Natural killer cell treated with Interleukin-12 subunit alpha and Interleukin-12 subunit beta and Interleukin-15 and Interleukin-18, amount 100 ng/mL, for 72 hours (primary cell): ENCODE data around the gene PPARGC1A. TPM values are rescaled to one million over a fixed set of nuclear protein-coding genes. Genes with fewer than 3 reads are reported as not detected.

Experiments
- ATAC-seq, 2 donors: fragments of 150-1000 bp; cut with Tn5 transposase in 1 of 2; sonication (Bioruptor Pico), chemical (Tn5 transposase) in 1 of 2; 2 replicates each; pipeline ENCODE4 v1.10.0; 2021
- DNase-seq: peaks from one replicate; pipeline ENCODE4 v3.0.0; 2022; ENCODE audit warnings: low spot score
- H3K27ac Mint-ChIP-seq, 2 donors: 1 replicate in 1 of 2; 2 replicates in 1 of 2; pipeline ENCODE4 v1.8.0; 2022; ENCODE audit warnings: mixed read lengths in 2 of 2, mild to moderate bottlenecking in 1 of 2, moderate library complexity in 1 of 2
- H3K27me3 Mint-ChIP-seq, 2 donors: 1 replicate in 1 of 2; 2 replicates in 1 of 2; pipeline ENCODE4 v1.8.0; 2022; ENCODE audit warnings: mixed read lengths in 2 of 2
- H3K36me3 Mint-ChIP-seq: one replicate; pipeline ENCODE4 v1.8.0; 2022; ENCODE audit warnings: mixed read lengths
- H3K4me1 Mint-ChIP-seq, 2 donors: 1 replicate in 1 of 2; 2 replicates in 1 of 2; pipeline ENCODE4 v1.8.0; 2022; ENCODE audit warnings: low read depth in 2 of 2, mixed read lengths in 2 of 2, mild to moderate bottlenecking in 1 of 2
- H3K4me3 Mint-ChIP-seq: one replicate; pipeline ENCODE4 v1.8.0; 2022; ENCODE audit warnings: mixed read lengths
- H3K9me3 Mint-ChIP-seq: 2 replicates; pipeline ENCODE4 v1.8.0; 2022; ENCODE audit warnings: mixed read lengths
- total RNA-seq, 2 donors: library from RNA; stranded (reverse); gene quantifications; one replicate each; pipeline ENCODE4 v1.2.3, GENCODE V29; 2022

PPARGC1A gene
- total RNA-seq, 2 donors from 2014 or later = not detected

DNA sequence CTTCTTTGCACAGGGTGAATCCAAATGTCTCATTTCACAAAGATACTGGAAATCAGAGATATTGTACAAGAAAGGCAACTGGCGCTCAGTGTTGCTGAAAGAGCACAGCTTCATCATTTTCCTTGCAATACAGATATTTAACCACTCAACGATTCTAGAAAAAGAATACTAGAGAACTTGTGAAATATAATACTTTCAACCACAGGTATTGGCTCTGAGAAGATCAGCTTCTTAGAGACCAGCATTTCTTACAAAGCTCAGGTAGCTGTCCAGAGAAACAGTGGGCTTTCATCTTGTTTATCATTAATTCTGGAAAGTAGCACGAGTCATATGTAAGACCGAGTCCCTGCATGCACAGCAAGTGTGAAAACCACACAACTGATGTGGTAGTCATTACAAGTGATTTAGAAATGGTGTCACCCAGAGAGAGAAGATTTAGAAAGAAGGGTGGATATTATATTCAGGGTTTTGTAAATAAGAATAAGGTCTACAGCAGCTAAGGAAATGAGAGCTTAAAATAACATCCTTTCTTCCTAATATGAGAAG lies 7.8 kb upstream of the PPARGC1A start:
- Mint-ChIP-seq H3K27me3 (no peaks in the 10 kb centered on the region), H3K27ac (no peak overlapping the region), H3K36me3 (no peaks in the 10 kb centered on the region), H3K4me3 (no peak overlapping the region), H3K4me1 (no peaks in the 10 kb centered on the region), H3K9me3 (peaks cover 6% of the 10 kb centered on the region)
- ATAC-seq (no peak), DNase-seq (no peak)

DNA sequence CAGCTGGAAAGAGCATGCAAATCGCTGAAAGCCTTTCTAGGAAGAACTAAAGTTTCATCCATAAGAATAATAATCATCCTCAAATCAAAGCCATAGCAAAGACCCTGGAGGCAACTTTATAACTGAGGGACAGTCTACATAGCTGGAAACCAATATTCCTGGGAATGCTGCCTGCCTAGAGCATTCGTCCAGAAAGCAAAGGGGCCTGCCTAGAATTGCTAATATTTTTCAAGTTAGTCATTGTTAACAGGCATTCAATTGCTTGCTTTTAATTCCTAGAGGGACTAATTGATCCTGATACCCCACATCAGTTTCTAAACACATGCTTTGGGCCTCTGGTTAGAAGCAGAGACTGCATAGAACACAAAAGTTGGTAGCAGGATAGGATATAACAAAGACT lies 4.2 kb upstream of the PPARGC1A start:
- Mint-ChIP-seq H3K4me3 (no peak overlapping the region), H3K36me3 (no peaks in the 10 kb centered on the region), H3K27me3 (peaks cover 0 to 2% of the 10 kb centered on the region in 2 donors), H3K9me3 (peaks cover 8% of the 10 kb centered on the region), H3K4me1 (no peaks in the 10 kb centered on the region), H3K27ac (no peak overlapping the region)
- ATAC-seq (no peak), DNase-seq (no peak)

DNA sequence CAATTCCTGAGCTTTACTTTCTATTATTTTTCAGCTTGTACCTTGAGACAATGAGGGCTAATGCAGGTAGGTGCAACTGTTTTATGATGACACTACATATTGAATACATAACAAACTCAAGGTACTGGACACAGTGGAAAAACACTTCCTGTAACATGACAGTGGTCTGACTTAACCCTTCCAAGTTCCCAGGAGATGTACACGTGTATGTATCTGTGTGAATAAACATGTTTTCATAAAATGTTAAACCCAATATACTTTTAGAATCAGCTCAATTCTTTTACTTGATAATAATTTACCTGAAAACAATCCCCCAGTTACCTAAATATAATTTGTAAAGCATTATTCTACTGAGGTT lies 1.2 kb upstream of the PPARGC1A start:
- Mint-ChIP-seq H3K27ac (no peak overlapping the region), H3K4me1 (no peaks in the 10 kb centered on the region), H3K9me3 (peaks cover 5% of the 10 kb centered on the region), H3K27me3 (peaks cover 0 to 2% of the 10 kb centered on the region in 2 donors), H3K36me3 (no peaks in the 10 kb centered on the region), H3K4me3 (no peak overlapping the region)
- ATAC-seq (no peak), DNase-seq (no peak)

DNA sequence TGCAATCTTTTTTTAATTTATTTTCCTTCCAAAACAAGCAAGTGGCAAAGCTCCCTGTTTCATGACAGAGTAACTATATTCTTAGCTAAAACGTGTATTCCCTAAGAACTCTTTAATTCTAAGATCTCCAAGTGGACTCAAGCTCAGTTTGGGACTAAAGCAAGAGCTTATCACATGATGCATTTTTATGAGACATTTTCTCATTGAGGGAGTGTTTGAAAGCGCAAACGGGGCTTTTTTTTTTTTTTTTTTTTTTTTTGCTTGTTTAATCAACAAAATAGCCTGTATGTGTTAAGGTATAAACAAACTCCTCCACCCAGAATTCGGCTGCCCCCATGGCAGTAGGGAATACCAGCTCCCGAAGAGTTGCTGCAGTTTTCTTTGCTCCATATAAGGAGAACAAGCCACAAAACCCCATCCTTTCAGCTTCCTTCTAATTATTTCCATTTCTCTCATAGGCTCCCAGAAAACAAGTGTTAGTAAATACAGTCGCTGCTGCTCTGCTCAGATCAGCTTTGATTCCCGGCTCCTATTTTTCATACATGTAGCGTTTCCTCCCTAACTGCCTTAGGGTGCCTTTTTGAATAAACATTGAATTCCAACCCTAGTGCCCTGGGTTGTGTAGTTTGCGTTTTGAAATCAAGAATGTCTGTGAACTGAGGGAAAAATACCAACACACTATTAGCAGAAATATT lies 669 bp upstream of the PPARGC1A start:
- Mint-ChIP-seq H3K4me1 (no peaks in the 10 kb centered on the region), H3K9me3 (peaks cover 5% of the 10 kb centered on the region), H3K4me3 (no peak overlapping the region), H3K27ac (no peak overlapping the region), H3K36me3 (no peaks in the 10 kb centered on the region), H3K27me3 (peaks cover 0 to 2% of the 10 kb centered on the region in 2 donors)
- ATAC-seq (no peak), DNase-seq (no peak)

DNA sequence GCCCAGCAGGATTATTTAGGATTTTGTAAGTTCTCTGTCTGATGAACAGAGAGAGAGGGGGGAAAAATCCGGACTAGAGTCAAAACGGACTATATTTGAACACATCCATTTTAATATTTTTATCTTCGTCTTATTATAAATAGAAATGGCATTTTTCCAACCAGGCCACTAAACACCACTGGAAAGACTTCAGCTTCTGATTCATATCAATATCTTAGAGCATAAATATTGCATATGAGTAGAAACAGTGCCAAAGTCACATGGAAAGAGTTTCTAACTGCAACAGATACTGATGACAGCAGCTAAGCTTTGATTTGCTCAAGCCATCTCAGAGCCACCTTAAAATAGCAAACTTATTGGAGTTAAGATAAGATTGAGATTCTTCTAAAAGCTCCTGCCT lies 456 bp downstream of the PPARGC1A start:
- ATAC-seq (no peak), DNase-seq (no peak)
- Mint-ChIP-seq H3K36me3 (no peaks in the 10 kb centered on the region), H3K4me3 (no peak overlapping the region), H3K27me3 (peaks cover 0 to 2% of the 10 kb centered on the region in 2 donors), H3K27ac (no peak overlapping the region), H3K4me1 (no peaks in the 10 kb centered on the region), H3K9me3 (peaks cover 7% of the 10 kb centered on the region)

DNA sequence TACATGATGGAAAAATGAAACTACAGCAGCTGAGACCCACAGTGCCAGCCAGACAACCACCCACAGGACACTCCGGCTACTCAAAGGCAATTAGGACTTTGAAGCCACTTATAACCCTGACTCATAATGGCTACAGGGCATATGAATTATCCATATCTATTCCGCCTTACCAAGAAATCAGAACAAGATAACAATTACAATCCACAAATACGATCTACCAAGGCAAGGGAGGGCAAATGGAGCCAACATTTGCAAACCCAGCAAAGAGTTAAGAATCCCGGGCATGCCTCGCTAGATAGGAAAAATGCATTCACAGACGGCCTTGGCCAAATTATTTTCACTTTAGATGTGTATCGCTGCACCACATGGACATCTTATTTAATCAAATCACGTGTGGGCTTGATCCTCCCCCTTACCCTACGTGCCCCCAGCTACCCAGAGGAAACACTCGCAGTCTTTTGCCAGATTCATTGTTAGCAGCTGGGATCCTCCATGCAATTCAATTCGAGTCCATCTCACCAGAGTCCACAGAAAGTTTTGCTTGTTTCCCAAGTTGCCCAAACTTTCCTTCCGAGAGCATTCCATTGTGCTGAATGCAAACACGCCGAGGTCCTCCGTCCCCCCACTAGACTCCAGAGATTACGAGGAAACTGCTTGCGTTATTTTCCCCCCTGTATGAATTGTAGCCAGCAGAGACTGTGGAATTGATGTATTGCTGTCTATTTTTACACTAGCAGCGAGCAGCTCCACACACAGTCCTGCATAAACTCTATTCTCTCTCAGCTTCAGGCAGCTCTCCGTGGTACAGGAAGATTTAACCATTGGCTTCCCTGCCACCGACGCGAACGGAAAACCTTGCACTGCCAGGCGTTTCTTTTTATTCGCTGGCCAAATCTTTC lies 1.2 kb downstream of the PPARGC1A start:
- no peak overlapping the region for H3K4me3 Mint-ChIP-seq

DNA sequence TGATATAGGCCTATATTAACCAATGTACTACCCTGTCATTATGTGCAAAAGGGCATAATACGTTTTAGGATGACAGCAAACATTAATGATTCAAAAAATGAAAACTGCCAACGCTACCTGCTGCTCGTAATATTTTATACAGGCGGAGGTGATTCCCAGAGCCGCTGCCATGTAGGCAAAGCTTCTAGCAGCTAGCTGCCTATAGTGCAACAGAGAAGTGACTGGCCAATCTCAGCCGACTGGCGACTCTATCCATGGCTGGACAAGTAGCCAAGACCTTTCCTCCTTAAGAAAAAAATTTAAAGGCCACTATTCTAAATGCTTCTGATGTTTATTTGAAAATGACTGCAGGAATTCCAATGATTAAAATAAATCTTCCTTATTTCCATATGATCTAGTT lies 1.9 kb downstream of the PPARGC1A start:
- peaks cover 0 to 2% of the 10 kb centered on the region in 2 donors for H3K27me3 Mint-ChIP-seq
- H3K36me3 Mint-ChIP-seq = no peaks in the 10 kb centered on the region
- no peak overlapping the region for H3K27ac Mint-ChIP-seq
- H3K4me3 Mint-ChIP-seq = no peak overlapping the region
- peaks cover 7% of the 10 kb centered on the region for H3K9me3 Mint-ChIP-seq
- DNase-seq = no peak
- ATAC-seq = no peak
- H3K4me1 Mint-ChIP-seq = no peaks in the 10 kb centered on the region

More for the DNA sequence above, 1.2 kb downstream of the PPARGC1A start:
- Mint-ChIP-seq H3K4me1 (no peaks in the 10 kb centered on the region), H3K27ac (no peak overlapping the region), H3K9me3 (peaks cover 7% of the 10 kb centered on the region), H3K27me3 (peaks cover 0 to 2% of the 10 kb centered on the region in 2 donors), H3K36me3 (no peaks in the 10 kb centered on the region)
- ATAC-seq (no peak), DNase-seq (no peak)

DNA sequence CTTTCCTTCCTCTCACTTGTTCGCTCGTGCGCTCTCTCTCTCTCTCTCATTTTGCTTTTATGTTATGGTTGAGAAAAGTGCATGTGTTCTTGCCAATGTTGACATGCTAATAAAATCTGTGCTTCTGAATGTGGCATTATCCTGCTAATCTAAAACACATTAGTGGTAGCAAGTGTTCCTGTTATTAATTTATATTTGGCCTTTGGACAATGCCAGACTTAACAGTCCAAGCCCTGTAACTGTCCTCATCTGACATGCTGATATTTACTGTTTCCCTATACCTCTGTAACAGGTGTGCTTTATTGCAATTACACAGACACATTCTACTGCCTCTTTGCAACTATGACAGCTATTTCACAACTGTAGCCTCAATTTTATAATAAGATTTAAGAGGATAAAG lies 2.7 kb downstream of the PPARGC1A start:
- peaks cover 3% of the 10 kb centered on the region for H3K9me3 Mint-ChIP-seq
- no peaks in the 10 kb centered on the region for H3K4me1 Mint-ChIP-seq
- ATAC-seq (no peak), DNase-seq (no peak)
- H3K27ac Mint-ChIP-seq = no peak overlapping the region
- peaks cover 0 to 2% of the 10 kb centered on the region in 2 donors for H3K27me3 Mint-ChIP-seq
- H3K4me3 Mint-ChIP-seq = no peak overlapping the region
- no peaks in the 10 kb centered on the region for H3K36me3 Mint-ChIP-seq

DNA sequence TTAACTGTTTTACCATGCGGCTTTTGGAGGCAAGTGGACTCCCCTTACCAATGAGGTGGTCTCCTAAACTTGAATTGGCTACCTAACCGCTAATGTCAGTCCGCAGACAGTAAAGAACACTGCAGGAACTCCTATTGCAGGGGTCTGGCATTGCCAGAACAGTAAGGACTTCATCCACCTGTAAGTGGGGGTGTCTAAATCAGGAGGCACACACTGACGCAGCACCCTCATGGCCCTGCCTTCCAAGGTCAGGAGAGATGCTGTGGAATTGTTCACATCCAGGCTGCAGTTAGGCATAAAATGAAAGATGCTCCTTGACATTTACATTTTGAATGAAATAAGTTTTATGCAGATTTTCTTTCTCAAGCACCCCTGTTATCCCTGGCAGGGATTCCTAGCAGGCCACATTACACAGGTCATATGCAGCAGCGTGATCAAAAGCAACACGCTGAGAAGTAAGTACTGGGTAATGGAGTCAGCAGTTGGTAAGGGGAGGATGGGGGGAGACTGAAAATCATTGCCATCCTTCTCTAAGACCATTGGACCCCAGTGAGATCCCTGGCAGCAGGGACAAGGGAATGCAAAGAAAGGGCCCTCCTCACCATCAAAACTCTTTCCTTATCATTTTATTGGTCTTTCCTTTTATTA lies 3.8 kb downstream of the PPARGC1A start:
- Mint-ChIP-seq H3K36me3 (no peaks in the 10 kb centered on the region), H3K4me1 (no peaks in the 10 kb centered on the region), H3K27me3 (peaks cover 0 to 2% of the 10 kb centered on the region in 2 donors), H3K9me3 (peaks cover 3% of the 10 kb centered on the region), H3K4me3 (no peak overlapping the region), H3K27ac (no peak overlapping the region)
- ATAC-seq (no peak), DNase-seq (no peak)

DNA sequence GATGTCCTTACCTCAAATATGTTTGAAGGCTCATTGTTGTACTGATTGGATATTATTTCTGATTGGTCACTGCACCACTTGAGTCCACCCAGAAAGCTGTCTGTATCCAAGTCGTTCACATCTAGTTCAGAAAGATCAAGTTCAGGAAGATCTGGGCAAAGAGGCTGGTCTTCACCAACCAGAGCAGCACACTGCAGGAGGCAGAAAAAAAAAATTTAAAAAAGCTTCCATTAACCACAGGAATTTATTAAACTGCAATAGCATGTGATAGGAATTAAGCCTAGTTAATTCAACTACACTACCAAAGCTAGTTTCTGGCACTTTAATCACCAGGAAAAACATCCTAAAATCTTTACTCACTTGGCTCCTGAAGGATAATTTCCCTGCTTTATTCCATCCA lies 5.1 kb downstream of the PPARGC1A start:
- H3K9me3 Mint-ChIP-seq = peaks cover 4% of the 10 kb centered on the region
- no peak for ATAC-seq
- no peak overlapping the region for H3K27ac Mint-ChIP-seq
- no peaks in the 10 kb centered on the region for H3K36me3 Mint-ChIP-seq
- no peak for DNase-seq
- no peak overlapping the region for H3K4me3 Mint-ChIP-seq
- H3K27me3 Mint-ChIP-seq = peaks cover 0 to 1% of the 10 kb centered on the region in 2 donors
- H3K4me1 Mint-ChIP-seq = no peaks in the 10 kb centered on the region

DNA sequence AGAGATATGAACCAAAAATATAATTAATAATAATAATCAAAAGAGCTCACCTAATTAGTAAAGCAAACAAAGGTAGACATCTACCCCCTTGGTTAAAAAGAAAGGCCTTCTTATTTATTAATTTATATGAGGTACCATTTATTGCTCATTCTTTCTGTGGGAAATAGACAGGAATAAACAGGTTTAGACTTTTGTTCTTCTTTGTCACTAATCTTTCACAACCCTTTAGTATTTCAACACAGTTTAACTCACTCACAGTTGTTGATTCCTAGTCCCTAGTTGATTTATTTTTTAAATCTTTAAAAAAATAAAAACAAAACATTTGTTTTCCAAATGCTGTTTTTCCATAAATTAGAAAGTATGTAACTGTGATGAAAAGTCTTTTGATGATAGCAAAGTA lies 5.6 kb downstream of the PPARGC1A start:
- no peaks in the 10 kb centered on the region for H3K36me3 Mint-ChIP-seq
- no peaks in the 10 kb centered on the region for H3K4me1 Mint-ChIP-seq

DNA sequence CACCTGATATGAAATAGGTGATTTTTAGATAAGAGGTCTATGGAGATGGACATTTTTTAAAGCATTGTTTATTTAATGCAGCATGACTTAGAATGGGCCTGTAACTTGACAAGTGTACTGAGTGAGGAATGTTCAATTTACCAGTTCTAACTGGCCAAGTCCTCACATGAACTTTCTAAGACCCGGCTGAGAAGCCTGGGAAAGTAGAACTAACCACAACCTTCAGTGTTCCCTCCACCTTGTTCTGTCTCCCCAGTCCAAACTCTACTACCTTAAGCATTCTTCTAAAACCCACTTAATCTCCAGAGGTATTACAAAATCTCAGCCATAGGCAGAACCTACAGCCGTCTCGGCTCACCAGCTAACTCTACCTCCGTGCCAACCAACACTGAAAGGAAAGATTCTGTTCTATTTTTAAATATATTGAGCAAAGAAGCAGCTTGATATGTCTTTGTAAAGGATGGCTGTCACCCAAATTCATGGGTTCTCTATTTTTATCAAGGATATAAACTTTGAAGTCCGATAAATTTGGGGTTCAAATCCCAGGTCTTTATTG lies 6.8 kb downstream of the PPARGC1A start:
- ATAC-seq = no peak

More for the DNA sequence above, 5.6 kb downstream of the PPARGC1A start:
- Mint-ChIP-seq H3K27me3 (no peaks in the 10 kb centered on the region), H3K27ac (no peak overlapping the region), H3K4me3 (no peak overlapping the region), H3K9me3 (peaks cover 7% of the 10 kb centered on the region)
- DNase-seq = no peak
- ATAC-seq = no peak

DNA sequence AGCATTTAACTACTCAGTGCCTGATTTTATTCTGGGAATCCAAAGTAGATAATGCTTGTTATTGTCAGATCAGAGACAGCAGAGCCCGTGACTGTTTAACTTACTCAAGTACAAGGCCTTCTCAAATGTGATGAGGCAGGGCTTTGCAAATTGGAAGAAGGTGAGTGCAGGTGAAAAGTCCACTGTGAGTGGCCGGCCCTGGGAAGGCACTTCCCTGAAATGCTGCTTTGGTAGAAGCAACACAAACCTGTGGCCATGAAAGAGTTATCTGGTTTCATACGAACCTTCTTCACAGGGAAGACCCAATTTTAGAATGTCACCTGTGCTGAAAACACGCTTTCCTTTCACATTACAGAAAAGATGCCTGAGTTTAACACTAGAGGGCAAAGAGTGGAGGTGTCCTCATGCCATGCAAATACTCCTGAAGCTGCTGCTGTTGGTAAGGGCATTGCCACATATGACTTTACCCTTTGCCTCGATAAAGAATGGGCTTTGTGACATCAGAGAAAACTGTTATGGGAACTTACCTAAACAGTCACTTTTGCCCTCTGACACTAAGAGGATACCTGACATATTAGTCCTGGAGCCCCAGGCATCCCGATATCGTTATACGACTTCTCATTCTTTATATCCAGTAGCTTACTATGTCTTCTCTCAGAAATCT lies 8.0 kb downstream of the PPARGC1A start:
- peaks cover 7% of the 10 kb centered on the region for H3K9me3 Mint-ChIP-seq
- ATAC-seq (no peak), DNase-seq (no peak)
- H3K27me3 Mint-ChIP-seq = no peaks in the 10 kb centered on the region
- H3K27ac Mint-ChIP-seq = no peak overlapping the region
- no peaks in the 10 kb centered on the region for H3K36me3 Mint-ChIP-seq
- H3K4me3 Mint-ChIP-seq = no peak overlapping the region
- H3K4me1 Mint-ChIP-seq = no peaks in the 10 kb centered on the region

More for the DNA sequence above, 6.8 kb downstream of the PPARGC1A start:
- no peak overlapping the region for H3K4me3 Mint-ChIP-seq
- H3K27me3 Mint-ChIP-seq = no peaks in the 10 kb centered on the region
- peaks cover 7% of the 10 kb centered on the region for H3K9me3 Mint-ChIP-seq
- H3K4me1 Mint-ChIP-seq = no peaks in the 10 kb centered on the region
- no peak for DNase-seq
- no peaks in the 10 kb centered on the region for H3K36me3 Mint-ChIP-seq
- no peak overlapping the region for H3K27ac Mint-ChIP-seq
